K562 (cell line): ENCODE measurements around the gene POLDIP3. TPM values are rescaled to one million over a fixed set of nuclear protein-coding genes. Genes with fewer than 3 reads are reported as not detected.

ENCODE experiments used
- ATAC-seq: fragments of 200-7000 bp; cut with Tn5 transposase; 3 replicates; pipeline ENCODE4 v1.9.1; 2020; ENCODE audit warnings: moderate library complexity
- BruUV-seq: library from RNA; stranded (reverse); fragments of 400-500 nt; replicated peaks from 2 replicates; lab custom pipeline; 2021; lab: Mats Ljungman, UMichigan
- CTCF ChIA-PET: fragments of 300-600 bp; formaldehyde crosslinking; extraction: SDS; loops from one replicate; lab custom pipeline; 2021; ENCODE audit warnings: low intra/inter-chr PET ratio; lab: Yijun Ruan, JAX
- POLR2A ChIA-PET: fragments of 300-600, 350-650 bp; sonication (Branson Sonifier 250); formaldehyde crosslinking; extraction: SDS; loops from one replicate; lab custom pipeline; 2021; ENCODE audit warnings: antibody characterized with exemption, inconsistent platforms; lab: Yijun Ruan, JAX
- DNase-seq, 4 experiments: peaks; one replicate each; pipeline versions ENCODE4 v3.0.0 to v3.0.0-alpha.2; 2011 to 2018; ENCODE audit warnings: low spot score in 3 of 4, mixed read lengths in 3 of 4; ENCODE audit errors: extremely low read depth in 1 of 4
- FAIRE-seq: peaks from 2 replicates; lab custom pipeline; 2011; peaks lifted over from hg19 to GRCh38; lab: Jason Lieb, UNC
- H2AFZ ChIP-seq: 2 replicates; pipeline ENCODE4 v1.6.0; 2011; ENCODE audit warnings: low read depth, low read length, control low read depth, inconsistent platforms
- H3K27ac ChIP-seq: fragments of 200-600 bp; 3 replicates; pipeline ENCODE4 v1.8.0; 2011; ENCODE audit warnings: low read depth, mild to moderate bottlenecking, control low read depth, inconsistent platforms, low read length, moderate library complexity, mixed read lengths; ENCODE audit errors: extremely low read depth
- H3K27me3 ChIP-seq, 2 experiments: fragments of 300-600 bp in 1 of 2; 2 replicates in 1 of 2; 3 replicates in 1 of 2; pipeline versions ENCODE4 v1.6.0 to v1.8.0; 2011; ENCODE audit warnings: inconsistent platforms in 2 of 2, low read length in 2 of 2, mild to moderate bottlenecking in 1 of 2, mixed read lengths in 1 of 2, moderate library complexity in 1 of 2; ENCODE audit not compliant: control insufficient read depth in 2 of 2, insufficient read depth in 2 of 2
- H3K36me3 ChIP-seq: fragments of 300-600 bp; 3 replicates; pipeline ENCODE4 v1.8.0; 2011; ENCODE audit warnings: mild to moderate bottlenecking, low read length, inconsistent platforms; ENCODE audit not compliant: control insufficient read depth, insufficient read depth
- H3K4me1 ChIP-seq, 2 experiments: fragments of 200-600 bp in 1 of 2; replicated peaks in 1 of 2; 2 replicates in 1 of 2; 3 replicates in 1 of 2; pipeline versions ENCODE4 v1.5.1 to v1.8.0; 2011; ENCODE audit warnings: inconsistent platforms in 2 of 2, low read length in 2 of 2, mild to moderate bottlenecking in 1 of 2, mixed read lengths in 1 of 2, moderate library complexity in 1 of 2; ENCODE audit not compliant: control insufficient read depth in 2 of 2, insufficient read depth in 2 of 2
- H3K4me2 ChIP-seq: 2 replicates; pipeline ENCODE4 v1.6.1; 2011; ENCODE audit warnings: low read length, control low read depth, inconsistent platforms, mixed read lengths; ENCODE audit not compliant: insufficient read depth
- H3K4me3 ChIP-seq: fragments of 200-600 bp; sonication (generic), shearing (Covaris generic); 2 replicates; pipeline ENCODE4 v1.5.1; 2016; ENCODE audit warnings: control low read depth, inconsistent platforms
- H3K79me2 ChIP-seq: fragments of 200-600 bp; 3 replicates; pipeline ENCODE4 v1.8.0; 2011; ENCODE audit warnings: low read length, inconsistent platforms; ENCODE audit not compliant: control insufficient read depth, insufficient read depth
- H3K9ac ChIP-seq, 2 experiments: 2 replicates each; pipeline versions ENCODE4 v1.6.0 to v1.6.1; 2011; ENCODE audit warnings: low read depth in 2 of 2, low read length in 2 of 2, control low read depth in 1 of 2, inconsistent platforms in 1 of 2, mild to moderate bottlenecking in 1 of 2, mixed read lengths in 1 of 2; ENCODE audit not compliant: insufficient read depth in 1 of 2
- H3K9me1 ChIP-seq: one replicate; pipeline ENCODE4 v1.6.0; 2011; ENCODE audit warnings: inconsistent platforms, mild to moderate bottlenecking, low read length, moderate library complexity; ENCODE audit not compliant: control insufficient read depth, insufficient read depth
- H3K9me3 ChIP-seq: replicated peaks from 2 replicates; pipeline ENCODE4 v1.5.1; 2011; ENCODE audit warnings: low read depth, low read length, inconsistent platforms; ENCODE audit not compliant: control insufficient read depth, insufficient read depth
- H4K20me1 ChIP-seq: replicated peaks from 2 replicates; pipeline ENCODE4 v1.6.1; 2011; ENCODE audit warnings: low read length, inconsistent platforms, mixed read lengths; ENCODE audit not compliant: control insufficient read depth, insufficient read depth
- CSDE1 ChIP-seq, 2 experiments: fragments of 450-650 bp; IDR thresholded peaks; 2 replicates each; pipeline ENCODE4 v1.6.1; 2016; ENCODE audit warnings: mild to moderate bottlenecking in 1 of 2
- CTCF ChIP-seq, 3 experiments: IDR thresholded peaks in 2 of 3; conservative IDR thresholded peaks in 1 of 3; 2 replicates each; pipeline ENCODE4 v1.5.1; 2011 to 2012; ENCODE audit warnings: low read length in 3 of 3, mild to moderate bottlenecking in 3 of 3, control low read depth in 2 of 3, improper control_type of control experiment in 1 of 3, inconsistent platforms in 1 of 3, low read depth in 1 of 3, mixed read lengths in 1 of 3, moderate library complexity in 1 of 3; ENCODE audit not compliant: insufficient read depth in 2 of 3
- IRF1 ChIP-seq: sonication (generic); formaldehyde crosslinking; IDR thresholded peaks from 2 replicates; pipeline ENCODE4 v1.8.0; 2022; ENCODE audit warnings: missing genetic modification reagents, mild to moderate bottlenecking, borderline replicate concordance
- KDM5B ChIP-seq: fragments of 200-600 bp; sonication (generic); IDR thresholded peaks from 2 replicates; pipeline ENCODE4 v1.6.1; 2012; ENCODE audit warnings: low read depth, mild to moderate bottlenecking, moderate library complexity, low read length, control low read depth, inconsistent platforms; ENCODE audit not compliant: insufficient replicate concordance
- KLF10 ChIP-seq: fragments of 250-450 bp; sonication (Bioruptor Pico); IDR thresholded peaks from 2 replicates; pipeline ENCODE4 v1.6.1; 2021; ENCODE audit warnings: matching md5 sums
- L3MBTL2 ChIP-seq: fragments of 450-650 bp; IDR thresholded peaks from 2 replicates; pipeline ENCODE4 v1.6.1; 2016; ENCODE audit warnings: mild to moderate bottlenecking, moderate library complexity
- LEF1 ChIP-seq: fragments of 450-650 bp; IDR thresholded peaks from 2 replicates; pipeline ENCODE4 v1.6.1; 2016; ENCODE audit warnings: mild to moderate bottlenecking
- PML ChIP-seq: IDR thresholded peaks from 2 replicates; pipeline ENCODE4 v1.6.1; 2012; ENCODE audit warnings: low read length, inconsistent platforms
- POLR2AphosphoS5 ChIP-seq: IDR thresholded peaks from 2 replicates; pipeline ENCODE4 v1.6.1; 2011; ENCODE audit warnings: mild to moderate bottlenecking, low read depth, low read length, moderate library complexity; ENCODE audit not compliant: control insufficient read depth, insufficient read depth
- RBM14 ChIP-seq: fragments of 200-400 bp; formaldehyde crosslinking; IDR thresholded peaks from 2 replicates; pipeline ENCODE4 v1.6.1; 2018; ENCODE audit warnings: low read depth, mild to moderate bottlenecking, low read length, moderate library complexity, borderline replicate concordance; ENCODE audit not compliant: insufficient read depth
- TCF3 ChIP-seq: sonication (generic); formaldehyde crosslinking; IDR thresholded peaks from 2 replicates; pipeline ENCODE4 v1.4.0; 2020; ENCODE audit warnings: mild to moderate bottlenecking, missing genetic modification reagents
- ZBTB33 ChIP-seq: sonication (generic); formaldehyde crosslinking; IDR thresholded peaks from 2 replicates; pipeline ENCODE4 v1.8.1; 2023; ENCODE audit warnings: mild to moderate bottlenecking, missing genetic modification reagents
- ZNF140 ChIP-seq: fragments of 250-450 bp; sonication (Bioruptor Pico); IDR thresholded peaks from 2 replicates; pipeline ENCODE4 v1.8.0; 2021; ENCODE audit warnings: moderate library complexity, mild to moderate bottlenecking, inconsistent platforms
- WGBS: fragments of 100-300 bp; shearing (Covaris generic); methylation state at CpG from one replicate; pipeline ENCODE4 v1.1.6; 2016; ENCODE audit warnings: low coverage, mixed read lengths; ENCODE audit not compliant: insufficient coverage; ENCODE audit errors: missing lambda C conversion rate; 5-methylcytosine and 5-hydroxymethylcytosine counted together
- in situ Hi-C: fragments of 300-500 bp; cut with MboI; formaldehyde crosslinking; loops from 4 replicates; pipeline ENCODE4 v1.15.0; 2018; ENCODE audit warnings: inconsistent platforms, mixed read lengths
- intact Hi-C: fragments of 100-400 bp; cut with micrococcal nuclease; formaldehyde crosslinking; loops from 2 replicates; pipeline ENCODE4 v1.14.2; 2022
- polyA plus RNA-seq, 8 experiments: library from polyadenylated mRNA; depleted of rRNA in 4 of 8; stranded (reverse) in 5 of 8; unstranded in 3 of 8; fragments of >200 nt; fragmentation: Nextera tagmentation in 2 of 8; fragmentation: Illumina TruSeq in 1 of 8; extraction: Ambion mirVana in 2 of 8; extraction: Trizol in 1 of 8; gene quantifications; 2 replicates each; pipeline versions ENCODE4 v1.2.1 to v1.2.3, GENCODE V29; 2011 to 2014; ENCODE audit warnings: inconsistent platforms in 1 of 8, missing spikeins in 1 of 8
- total RNA-seq, 7 experiments: library from RNA; depleted of rRNA in 6 of 7; stranded (reverse); fragments of >200 nt in 6 of 7; fragmentation: Illumina TruSeq in 2 of 7; extraction: Trizol in 2 of 7; gene quantifications; 2 replicates each; pipeline versions ENCODE4 v1.2.1 to v1.2.3, GENCODE V29; 2011 to 2021; ENCODE audit warnings: low replicate concordance in 1 of 7

POLDIP3 gene
- total and polyA plus RNA-seq, 9 of the 15 experiments (the other 6 are each of a cell fraction or from before 2014, with no cell fraction given), result 14.3 to 53.0 (median 26.3) TPM

GRCh38 chr22:42604403-42604802, 10.3 kb downstream of the POLDIP3 start (continued):
- TF ChIP-seq RBM14 (no peak), L3MBTL2 (no peak), LEF1 (no peak), KDM5B (no peak), POLR2AphosphoS5 (no peak), TCF3 (no peak), CSDE1 (IDR thresholded peaks at IDR 0.05) (no peak)

- BruUV-seq, result no TSS peak
- in situ Hi-C loops, result no loop called here
- Histone ChIP-seq H3K4me3 (no peak overlapping the region), H3K4me2 (no peak overlapping the region), H3K9ac (no peak overlapping the region), H2AFZ (no peak overlapping the region), H3K27me3 (no peaks in the 10 kb centered on the region), H3K36me3 (peaks cover 65% of the 10 kb centered on the region; the same call in 2 of the 3 replicates), H3K79me2 (peaks cover 51% of the 10 kb centered on the region), H3K27ac (no peak overlapping the region), H3K4me1 (no peaks in the 10 kb centered on the region; a peak in 1 of 5 replicates), H3K9me3 (no peaks in the 10 kb centered on the region), H3K9me1 (no peaks in the 10 kb centered on the region), H4K20me1 (no peaks in the 10 kb centered on the region)
- CTCF ChIA-PET, result no interaction called here
- no peak for FAIRE-seq
- no peak for DNase-seq
- 79% methylated on average over 2 of the region's 2 CpGs for WGBS
- intact Hi-C loops, result no loop called here
- ATAC-seq, result no peak
- TF ChIP-seq IRF1 (no peak), ZNF140 (CRISPR knock-in tag) (no peak), ZBTB33 (CRISPR knock-in tag) (no peak), PML (no peak), CTCF (IDR thresholded peaks at IDR 0.05 in 2 of 3, conservative IDR thresholded peaks at IDR 0.05 in 1 of 3; ENCODE audit: insufficient read depth in 2 of 3, low read depth in 1 of 3, low read length in 3 of 3) (no peak), KLF10 (CRISPR knock-in tag) (no peak)
- POLR2A ChIA-PET, result interaction anchor here (0.7 kb wide), 1 partner anchor 12 kb away, joined by 4 read pairs; no protein-coding TSS in a partner anchor
These were observed 11.3 kb downstream of the POLDIP3 start for GRCh38 chr22:42603427-42603826.
